HCT116 (cell line): ENCODE data around the gene FGFRL1. TPM values are rescaled to one million over a fixed set of nuclear protein-coding genes. Genes with fewer than 3 reads are reported as not detected.

ENCODE experiments used
- ATAC-seq: fragments of 200-7000 bp; cut with Tn5 transposase; 2 replicates; pipeline ENCODE4 v1.9.1; 2020; ENCODE audit warnings: mild to moderate bottlenecking, moderate library complexity
- BruUV-seq: library from RNA; stranded (reverse); fragments of 400-500 nt; replicated peaks from 2 replicates; lab custom pipeline; 2021; lab: Mats Ljungman, UMichigan
- CTCF ChIA-PET: fragments of 300-600 bp; sonication (Branson Sonifier 250); formaldehyde crosslinking; loops from one replicate; lab custom pipeline; 2021; ENCODE audit warnings: antibody characterized with exemption; lab: Charles Lee
- POLR2A ChIA-PET: fragments of 300-600, 350-600 bp; sonication (Branson Sonifier 250); formaldehyde crosslinking; loops from one replicate; lab custom pipeline; 2021; ENCODE audit warnings: antibody characterized with exemption; lab: Charles Lee
- RAD21 ChIA-PET, 2 experiments: fragments of 300-600 bp; sonication (Branson Sonifier 250); formaldehyde crosslinking; loops; one replicate each; lab custom pipeline; 2023; ENCODE audit warnings: low total read pairs in 2 of 2; ENCODE audit not compliant: uncharacterized antibody in 2 of 2, unreplicated experiment in 2 of 2, low non-redundant PET in 1 of 2; lab: Charles Lee
- DNase-seq: peaks from one replicate; pipeline ENCODE4 v3.0.0-alpha.2; 2010; ENCODE audit warnings: low read depth, low spot score
- H2AFZ ChIP-seq: fragments of 200-600 bp; shearing (Covaris generic), sonication (generic); 2 replicates; pipeline ENCODE4 v1.6.1; 2017; ENCODE audit warnings: low read depth, mixed run types, mixed read lengths, antibody characterized with exemption, low read length; ENCODE audit not compliant: poor library complexity, severe bottlenecking
- H3K27ac ChIP-seq: 2 replicates; pipeline ENCODE4 v1.5.1; 2012; ENCODE audit warnings: low read depth, low read length
- H3K27me3 ChIP-seq: fragments of 200-600 bp; sonication (generic); 2 replicates; pipeline ENCODE4 v1.6.1; 2016; ENCODE audit warnings: mixed run types, low read length, mixed read lengths; ENCODE audit not compliant: insufficient read depth
- H3K36me3 ChIP-seq, 2 experiments: fragments of 200-500 bp in 1 of 2; fragments of 200-600 bp in 1 of 2; sonication (Bioruptor generic) in 1 of 2; sonication (generic) in 1 of 2; 2 replicates each; pipeline versions ENCODE4 v1.5.1 to v1.6.1; 2014 to 2016; ENCODE audit warnings: low read length in 2 of 2, inconsistent platforms in 1 of 2, mixed read lengths in 1 of 2, mixed run types in 1 of 2; ENCODE audit not compliant: insufficient read depth in 2 of 2, control insufficient read depth in 1 of 2
- H3K4me1 ChIP-seq, 2 experiments: fragments of 200-600 bp in 1 of 2; sonication (generic) in 1 of 2; 2 replicates each; pipeline versions ENCODE4 v1.5.1 to v1.6.1; 2012 to 2017; ENCODE audit warnings: low read length in 2 of 2, inconsistent platforms in 1 of 2, mild to moderate bottlenecking in 1 of 2, mixed read lengths in 1 of 2, mixed run types in 1 of 2, moderate library complexity in 1 of 2; ENCODE audit not compliant: insufficient read depth in 2 of 2, control insufficient read depth in 1 of 2
- H3K4me2 ChIP-seq: fragments of 200-600 bp; sonication (generic); 2 replicates; pipeline ENCODE4 v1.6.1; 2017; ENCODE audit warnings: mixed run types, low read length, mixed read lengths
- H3K4me3 ChIP-seq, 2 experiments: fragments of 200-600 bp in 1 of 2; sonication (generic) in 1 of 2; replicated peaks in 1 of 2; 2 replicates each; pipeline ENCODE4 v1.5.1; 2011 to 2016; ENCODE audit warnings: low read length in 2 of 2, control low read depth in 1 of 2, low read depth in 1 of 2, mild to moderate bottlenecking in 1 of 2, mixed read lengths in 1 of 2, mixed run types in 1 of 2
- H3K79me2 ChIP-seq: fragments of 200-600 bp; sonication (generic); 2 replicates; pipeline ENCODE4 v1.6.1; 2017; ENCODE audit warnings: mild to moderate bottlenecking, mixed run types, low read length, moderate library complexity, mixed read lengths; ENCODE audit not compliant: insufficient read depth
- H3K9ac ChIP-seq: fragments of 200-600 bp; sonication (generic); 2 replicates; pipeline ENCODE4 v1.6.1; 2016; ENCODE audit warnings: low read length, mixed read lengths
- H3K9me2 ChIP-seq: fragments of 200-600 bp; sonication (generic), shearing (Covaris generic); 2 replicates; pipeline ENCODE4 v1.6.1; 2017; ENCODE audit warnings: mixed run types, mild to moderate bottlenecking, moderate library complexity; ENCODE audit not compliant: insufficient read depth
- H3K9me3 ChIP-seq, 2 experiments: fragments of 200-500 bp in 1 of 2; fragments of 200-600 bp in 1 of 2; sonication (Bioruptor generic) in 1 of 2; sonication (generic) in 1 of 2; 2 replicates each; pipeline ENCODE4 v1.6.1; 2014 to 2017; ENCODE audit warnings: low read length in 2 of 2, mixed read lengths in 2 of 2, inconsistent platforms in 1 of 2, low read depth in 1 of 2, mild to moderate bottlenecking in 1 of 2, mixed run types in 1 of 2, moderate library complexity in 1 of 2; ENCODE audit not compliant: control insufficient read depth in 1 of 2, insufficient read depth in 1 of 2
- H4K20me1 ChIP-seq: fragments of 200-600 bp; sonication (generic), shearing (Covaris generic); 2 replicates; pipeline ENCODE4 v1.6.1; 2017; ENCODE audit warnings: mixed run types, mild to moderate bottlenecking, moderate library complexity; ENCODE audit not compliant: insufficient read depth
- ATF3 ChIP-seq: IDR thresholded peaks from 2 replicates; pipeline ENCODE4 v1.6.1; 2012
- CBX3 ChIP-seq: IDR thresholded peaks from 2 replicates; pipeline ENCODE4 v1.6.1; 2012; ENCODE audit warnings: low read depth
- CTCF ChIP-seq, 3 experiments: fragments of 200-600 bp in 1 of 3; sonication (generic) in 1 of 3; IDR thresholded peaks in 2 of 3; conservative IDR thresholded peaks in 1 of 3; 2 replicates each; pipeline ENCODE4 v1.5.1; 2012 to 2017; ENCODE audit warnings: low read depth in 2 of 3, low read length in 2 of 3, antibody characterized with exemption in 1 of 3, borderline replicate concordance in 1 of 3, control low read depth in 1 of 3, mild to moderate bottlenecking in 1 of 3, mixed read lengths in 1 of 3, mixed run types in 1 of 3, moderate library complexity in 1 of 3; ENCODE audit not compliant: insufficient read depth in 1 of 3
- EGR1 ChIP-seq: IDR thresholded peaks from 2 replicates; pipeline ENCODE4 v1.6.1; 2012; ENCODE audit warnings: low read depth
- ELF1 ChIP-seq: IDR thresholded peaks from 2 replicates; pipeline ENCODE4 v1.6.1; 2012; ENCODE audit warnings: low read depth, borderline replicate concordance
- EZH2 ChIP-seq: fragments of 200-600 bp; sonication (generic); IDR thresholded peaks from 2 replicates; pipeline ENCODE4 v1.6.1; 2017; ENCODE audit warnings: antibody characterized with exemption, mixed run types
- EZH2phosphoT487 ChIP-seq: fragments of 200-600 bp; IDR thresholded peaks from 2 replicates; pipeline ENCODE4 v1.6.1; 2018; ENCODE audit warnings: antibody characterized with exemption, borderline replicate concordance
- FOSL1 ChIP-seq: IDR thresholded peaks from 2 replicates; pipeline ENCODE4 v1.6.1; 2012; ENCODE audit warnings: low read depth
- MAX ChIP-seq: IDR thresholded peaks from 2 replicates; pipeline ENCODE4 v1.6.1; 2012
- POLR2AphosphoS5 ChIP-seq: IDR thresholded peaks from 2 replicates; pipeline ENCODE4 v1.6.1; 2011; ENCODE audit warnings: mild to moderate bottlenecking, low read depth, low read length, moderate library complexity
- RAD21 ChIP-seq: IDR thresholded peaks from 2 replicates; pipeline ENCODE4 v1.6.1; 2012; ENCODE audit warnings: low read depth, mild to moderate bottlenecking
- REST ChIP-seq: IDR thresholded peaks from 2 replicates; pipeline ENCODE4 v1.6.1; 2012; ENCODE audit warnings: low read depth
- SIN3A ChIP-seq: IDR thresholded peaks from 2 replicates; pipeline ENCODE4 v1.6.1; 2012; ENCODE audit warnings: low read depth
- SP1 ChIP-seq: IDR thresholded peaks from 2 replicates; pipeline ENCODE4 v1.6.1; 2012; ENCODE audit warnings: low read depth
- TCF7L2 ChIP-seq: IDR thresholded peaks from 2 replicates; pipeline ENCODE4 v1.7.0; 2011; ENCODE audit warnings: borderline replicate concordance, inconsistent platforms; ENCODE audit not compliant: insufficient read depth, insufficient read length; ENCODE audit errors: extremely low read depth
- YY1 ChIP-seq: IDR thresholded peaks from 2 replicates; pipeline ENCODE4 v1.6.1; 2011; ENCODE audit warnings: low read length, low read depth, moderate library complexity, mild to moderate bottlenecking; ENCODE audit not compliant: insufficient replicate concordance; ENCODE audit errors: extremely low read depth
- ZBTB33 ChIP-seq: IDR thresholded peaks from 2 replicates; pipeline ENCODE4 v1.6.1; 2011; ENCODE audit warnings: mild to moderate bottlenecking, low read length, moderate library complexity; ENCODE audit not compliant: insufficient replicate concordance; ENCODE audit errors: extremely low read depth
- ZFX ChIP-seq: fragments of 450-650 bp; IDR thresholded peaks from 2 replicates; pipeline ENCODE4 v1.6.1; 2017
- intact Hi-C: fragments of 100-400 bp; cut with micrococcal nuclease; formaldehyde crosslinking; loops from 2 replicates; pipeline ENCODE4 v1.10.0; 2022
- total RNA-seq: library from RNA; stranded (reverse); gene quantifications from one replicate; pipeline ENCODE4 v1.2.1, GENCODE V29; 2021; ENCODE audit not compliant: unreplicated experiment

The FGFRL1 gene
- total RNA-seq, 1 experiment from 2014 or later = 91.1 TPM

GRCh38 chr4:968621-969394 lies 42.6 kb upstream of the FGFRL1 start:
- no peak overlapping the region for H3K9ac ChIP-seq
- H3K27me3 ChIP-seq = no peaks in the 10 kb centered on the region
- H3K27ac ChIP-seq = no peak overlapping the region
- intact Hi-C loops = no loop called here
- no peak for ATAC-seq
- no TSS peak for BruUV-seq
- H2AFZ ChIP-seq = no peak overlapping the region
- ChIA-PET POLR2A (no interaction called here), CTCF (no interaction called here), RAD21 (no interaction called here)
- no peaks in the 10 kb centered on the region for H3K79me2 ChIP-seq
- no peaks in the 10 kb centered on the region for H3K9me2 ChIP-seq
- H3K4me2 ChIP-seq = no peak overlapping the region
- H4K20me1 ChIP-seq = no peaks in the 10 kb centered on the region
- TF ChIP-seq CTCF (IDR thresholded peaks at IDR 0.05 in 2 of 3, conservative IDR thresholded peaks at IDR 0.05 in 1 of 3; ENCODE audit: borderline replicate concordance in 1 of 3, insufficient read depth in 1 of 3, low read depth in 2 of 3, low read length in 2 of 3) (no peak), EZH2phosphoT487 (no peak), RAD21 (no peak), POLR2AphosphoS5 (no peak), MAX (no peak), FOSL1 (no peak), ELF1 (no peak), ZFX (no peak), SIN3A (no peak), EZH2 (no peak), TCF7L2 (no peak), ZBTB33 (no peak), ATF3 (no peak), REST (no peak), SP1 (no peak), CBX3 (no peak), EGR1 (no peak), YY1 (no peak)
- no peak overlapping the region for H3K4me3 ChIP-seq
- peaks cover 9 to 18% of the 10 kb centered on the region in 2 experiments; a peak in 3 of 4 replicates for H3K4me1 ChIP-seq
- no peak for DNase-seq
- H3K36me3 ChIP-seq = no peaks in the 10 kb centered on the region
- H3K9me3 ChIP-seq = no peaks in the 10 kb centered on the region
